Calu3 (cell line): ENCODE measurements around the gene JPH4. TPM values are rescaled to one million over a fixed set of nuclear protein-coding genes. Genes with fewer than 3 reads are reported as not detected.

Source experiments
- BruUV-seq: library from RNA; stranded (reverse); fragments of 400-500 nt; replicated peaks from 2 replicates; lab custom pipeline; 2021; lab: Mats Ljungman, UMichigan
- CTCF ChIA-PET: fragments of 300-600 bp; sonication (Branson Sonifier 250); formaldehyde crosslinking; loops from one replicate; lab custom pipeline; 2022; ENCODE audit warnings: antibody characterized with exemption; lab: Charles Lee
- DNase-seq: peaks from one replicate; pipeline ENCODE4 v3.0.0; 2022
- H3K27ac Mint-ChIP-seq: one replicate; pipeline ENCODE4 v1.8.0; 2022; ENCODE audit warnings: mixed read lengths; ENCODE audit not compliant: unreplicated experiment
- H3K27me3 Mint-ChIP-seq: one replicate; pipeline ENCODE4 v1.8.0; 2022; ENCODE audit warnings: mixed read lengths; ENCODE audit not compliant: unreplicated experiment
- H3K36me3 Mint-ChIP-seq: one replicate; pipeline ENCODE4 v1.8.0; 2022; ENCODE audit warnings: mild to moderate bottlenecking, moderate library complexity, mixed read lengths; ENCODE audit not compliant: insufficient read depth, unreplicated experiment
- H3K4me1 Mint-ChIP-seq: one replicate; pipeline ENCODE4 v1.8.0; 2022; ENCODE audit warnings: mild to moderate bottlenecking, low read depth, mixed read lengths; ENCODE audit not compliant: unreplicated experiment
- H3K4me3 Mint-ChIP-seq: one replicate; pipeline ENCODE4 v1.8.0; 2022; ENCODE audit warnings: mild to moderate bottlenecking, low read depth, moderate library complexity, mixed read lengths; ENCODE audit not compliant: unreplicated experiment
- H3K9me3 Mint-ChIP-seq: one replicate; pipeline ENCODE4 v1.8.0; 2022; ENCODE audit warnings: low read depth, mixed read lengths; ENCODE audit not compliant: unreplicated experiment
- CTCF ChIP-seq: fragments of 200-600 bp; IDR thresholded peaks from one replicate; pipeline ENCODE4 v1.8.0; 2022; ENCODE audit warnings: antibody characterized with exemption; ENCODE audit not compliant: unreplicated experiment
- intact Hi-C: fragments of 100-400 bp; cut with micrococcal nuclease; formaldehyde crosslinking; loops from one replicate; pipeline ENCODE4 v1.10.0; 2022; ENCODE audit not compliant: unreplicated experiment
- total RNA-seq: library from RNA; stranded (reverse); gene quantifications from 2 replicates; pipeline ENCODE4 v1.2.3, GENCODE V29; 2022

The JPH4 gene
- total RNA-seq, 1 experiment from 2014 or later, result not detected

GRCh38 chr14:23559926-23560520 is 18.6 kb downstream of the JPH4 start:
- TF ChIP-seq CTCF, result no peak
- Mint-ChIP-seq H3K9me3 (no peaks in the 10 kb centered on the region), H3K27ac (no peak overlapping the region), H3K27me3 (no peaks in the 10 kb centered on the region), H3K4me1 (peaks cover 22% of the 10 kb centered on the region), H3K4me3 (no peak overlapping the region), H3K36me3 (peaks cover 71% of the 10 kb centered on the region)
- CTCF ChIA-PET, result interaction anchor here (0.6 to 2.2 kb wide), 3 partner anchors 82 to 1087 kb away, joined by 3 to 22 read pairs (median 7); no protein-coding TSS in a partner anchor
- no peak for DNase-seq
- intact Hi-C loops, result loop anchor here (10.0 kb wide), 1 partner anchor 235 kb away; the partner anchor contains the start of gene PABPN1
- no TSS peak for BruUV-seq

GRCh38 chr14:23559010-23559925 is 19.3 kb downstream of the JPH4 start:
- Mint-ChIP-seq H3K27me3 (no peaks in the 10 kb centered on the region), H3K36me3 (peaks cover 64% of the 10 kb centered on the region), H3K4me3 (no peak overlapping the region), H3K4me1 (peaks cover 23% of the 10 kb centered on the region), H3K27ac (no peak overlapping the region), H3K9me3 (no peaks in the 10 kb centered on the region)
- intact Hi-C loops, result loop anchor here (10.0 kb wide), 1 partner anchor 234 kb away; the partner anchor contains the start of gene PABPN1
- DNase-seq, result peak; percentile 71
- peak; percentile 87 for TF ChIP-seq CTCF
- BruUV-seq, result no TSS peak
- CTCF ChIA-PET, result interaction anchor here (0.6 to 2.2 kb wide), 2 partner anchors 81 to 1086 kb away, joined by 3 to 22 read pairs; no protein-coding TSS in a partner anchor

GRCh38 chr14:23558346-23559009 is 20.1 kb downstream of the JPH4 start:
- H3K4me3 Mint-ChIP-seq, result no peak overlapping the region
- H3K36me3 Mint-ChIP-seq, result peaks cover 61% of the 10 kb centered on the region
- H3K27ac Mint-ChIP-seq, result no peak overlapping the region
- CTCF ChIA-PET, result interaction anchor here (2.2 kb wide), 1 partner anchor 80 kb away, joined by 22 read pairs; no protein-coding TSS in a partner anchor
- H3K4me1 Mint-ChIP-seq, result peaks cover 23% of the 10 kb centered on the region
- intact Hi-C loops, result loop anchor here (10.0 kb wide), 1 partner anchor 234 kb away; the partner anchor contains the start of gene PABPN1
- no peaks in the 10 kb centered on the region for H3K9me3 Mint-ChIP-seq
- no peaks in the 10 kb centered on the region for H3K27me3 Mint-ChIP-seq
- no TSS peak for BruUV-seq
- no peak for DNase-seq
- TF ChIP-seq CTCF, result no peak

- intact Hi-C loops, result loop anchor here (10.0 kb wide), 1 partner anchor 233 kb away; the partner anchor contains the start of gene PABPN1
- Mint-ChIP-seq H3K9me3 (no peaks in the 10 kb centered on the region), H3K27me3 (no peaks in the 10 kb centered on the region), H3K4me3 (peak overlapping the region; percentile 89), H3K27ac (no peak overlapping the region), H3K4me1 (peaks cover 23% of the 10 kb centered on the region), H3K36me3 (peaks cover 56% of the 10 kb centered on the region)
- BruUV-seq, result no TSS peak
- CTCF ChIA-PET, result interaction anchor here (0.9 to 2.2 kb wide), 2 partner anchors 14 to 80 kb away, joined by 4 to 22 read pairs; no protein-coding TSS in a partner anchor
- TF ChIP-seq CTCF, result no peak
- no peak for DNase-seq
These were observed 20.6 kb downstream of the JPH4 start for GRCh38 chr14:23557946-23558345.
